ENCODE data around the gene PRKRIP1. TPM values are rescaled to one million over a fixed set of nuclear protein-coding genes. Genes with fewer than 3 reads are reported as not detected.
A peak's percentile ranks its signal among the peaks of the same experiment; 100 is the strongest.

PRKRIP1 gene
- total and polyA plus RNA-seq, 8 donors = 9.1 to 40.1 (median 11.6) TPM

- H3K4me1 ChIP-seq = peaks cover 0 to 4% (median 0%) of the 10 kb centered on the region in 3 donors
- H3K27me3 ChIP-seq = no peaks in the 10 kb centered on the region
- H3K9me3 ChIP-seq = no peaks in the 10 kb centered on the region
- WGBS, 2 donors = 59 to 66% methylated on average over 17 of the region's 17 CpGs
- no peak overlapping the region for H3K4me3 ChIP-seq
- H3K27ac ChIP-seq = peak overlapping the region in 3 of 4 donors; percentile 0 to 55 (median 3)
- no peak for TF ChIP-seq CTCF (IDR thresholded peaks at IDR 0.05)
- ATAC-seq = peak in 2 of 4 donors; percentile 5 to 24
- no peak for FAIRE-seq
- intact Hi-C loops (cut with DNase I) = no loop called here
- DNase-seq = peak in 1 of 6 donors; percentile 21
- no peaks in the 10 kb centered on the region for H3K36me3 ChIP-seq
These were observed 35.6 kb downstream of the PRKRIP1 start for GRCh38 chr7:102431617-102432298.

GRCh38 chr7:102432442-102433218 is 36.5 kb downstream of the PRKRIP1 start:
- DNase-seq (peak in 1 of 6 donors; percentile 15), ATAC-seq (peak; percentile 43 to 53 (median 47)), FAIRE-seq (no peak)
- Histone ChIP-seq H3K27me3 (no peaks in the 10 kb centered on the region), H3K4me1 (peaks cover 0 to 4% (median 0%) of the 10 kb centered on the region in 3 donors), H3K4me3 (peak overlapping the region; percentile 74 to 93 (median 82)), H3K36me3 (no peaks in the 10 kb centered on the region), H3K27ac (peak overlapping the region; percentile 42 to 73 (median 56)), H3K9me3 (no peaks in the 10 kb centered on the region)
- no peak for TF ChIP-seq CTCF (IDR thresholded peaks at IDR 0.05)
- intact Hi-C loops (cut with DNase I) = no loop called here
- WGBS, 2 donors = 15 to 20% methylated on average over 25 to 27 of the region's 27 CpGs

- Histone ChIP-seq H3K4me1 (peaks cover 0 to 4% (median 0%) of the 10 kb centered on the region in 3 donors), H3K36me3 (no peaks in the 10 kb centered on the region), H3K4me3 (peak within 1 kb of the TSS; percentile 74 to 93 (median 82)), H3K9me3 (no peaks in the 10 kb centered on the region), H3K27ac (peak within 1 kb of the TSS; percentile 42 to 73 (median 56)), H3K27me3 (no peaks in the 10 kb centered on the region)
- 1 to 2% methylated on average over 48 to 90 of the region's 90 CpGs for WGBS, 2 donors
- intact Hi-C loops (cut with DNase I) = no loop called here
- TF ChIP-seq CTCF (IDR thresholded peaks at IDR 0.05) = no peak
- ATAC-seq (peak; percentile 90 to 92 (median 91)), DNase-seq (peak; percentile 75 to 92 (median 86)), FAIRE-seq (no peak)
These were observed 37.3 kb downstream of the PRKRIP1 start, which contains the start of gene ORAI2 for GRCh38 chr7:102433219-102434038. Gene ORAI2, plus strand, starts transcription at chr7:102433575. Its CDS starts 5,382 bp downstream, at chr7:102438957.

- no peaks in the 10 kb centered on the region for H3K27me3 ChIP-seq
- no peaks in the 10 kb centered on the region for H3K36me3 ChIP-seq
- ATAC-seq (peak in 3 of 4 donors; percentile 1 to 6 (median 5)), FAIRE-seq (no peak), DNase-seq (peak in 1 of 6 donors; percentile 34)
- peaks cover 0 to 4% (median 0%) of the 10 kb centered on the region in 3 donors for H3K4me1 ChIP-seq
- peak overlapping the region; percentile 74 to 93 (median 82) for H3K4me3 ChIP-seq
- intact Hi-C loops (cut with DNase I) = no loop called here
- H3K27ac ChIP-seq = peak overlapping the region in 2 of 4 donors; percentile 21 to 28
- TF ChIP-seq CTCF (IDR thresholded peaks at IDR 0.05) = no peak
- no peaks in the 10 kb centered on the region for H3K9me3 ChIP-seq
- WGBS, 2 donors = 32 to 37% methylated on average over 9 of the region's 9 CpGs
These were observed 37.9 kb downstream of the PRKRIP1 start for GRCh38 chr7:102434039-102434486.

Measured in pancreas (tissue), 10 donors.